ENCODE results near the gene LSAMP.

- TF ChIP-seq POLR2A (IDR thresholded peaks at IDR 0.05; ENCODE audit: low read depth, low read length) (no peak), CTCF (conservative IDR thresholded peaks at IDR 0.05; ENCODE audit: low read depth, low read length) (no peak), RCOR1 (IDR thresholded peaks at IDR 0.05; ENCODE audit: insufficient replicate concordance, low read length) (no peak), MXI1 (IDR thresholded peaks at IDR 0.05; ENCODE audit: borderline replicate concordance, low read depth, low read length) (no peak), RFX5 (IDR thresholded peaks at IDR 0.05; ENCODE audit: low read depth, low read length) (no peak), CEBPB (IDR thresholded peaks at IDR 0.05; ENCODE audit: low read depth, low read length) (no peak), BHLHE40 (IDR thresholded peaks at IDR 0.05; ENCODE audit: low read depth, low read length) (no peak), MAFK (IDR thresholded peaks at IDR 0.05; ENCODE audit: low read depth, low read length) (no peak), USF2 (IDR thresholded peaks at IDR 0.05; ENCODE audit: low read depth, low read length) (no peak)
Observed at GRCh38 chr3:115927197-115927596, 518.1 kb downstream of the LSAMP start.
